ENCODE measurements around the gene MCF2L. TPM values are rescaled to one million over a fixed set of nuclear protein-coding genes. Genes with fewer than 3 reads are reported as not detected.

Gene MCF2L
- total and polyA plus RNA-seq, 10 of the 15 experiments (the other 5 are each of a cell fraction or from before 2014, with no cell fraction given), result 0.06 to 1.1 (median 0.21) TPM; not detected in 2

DNA sequence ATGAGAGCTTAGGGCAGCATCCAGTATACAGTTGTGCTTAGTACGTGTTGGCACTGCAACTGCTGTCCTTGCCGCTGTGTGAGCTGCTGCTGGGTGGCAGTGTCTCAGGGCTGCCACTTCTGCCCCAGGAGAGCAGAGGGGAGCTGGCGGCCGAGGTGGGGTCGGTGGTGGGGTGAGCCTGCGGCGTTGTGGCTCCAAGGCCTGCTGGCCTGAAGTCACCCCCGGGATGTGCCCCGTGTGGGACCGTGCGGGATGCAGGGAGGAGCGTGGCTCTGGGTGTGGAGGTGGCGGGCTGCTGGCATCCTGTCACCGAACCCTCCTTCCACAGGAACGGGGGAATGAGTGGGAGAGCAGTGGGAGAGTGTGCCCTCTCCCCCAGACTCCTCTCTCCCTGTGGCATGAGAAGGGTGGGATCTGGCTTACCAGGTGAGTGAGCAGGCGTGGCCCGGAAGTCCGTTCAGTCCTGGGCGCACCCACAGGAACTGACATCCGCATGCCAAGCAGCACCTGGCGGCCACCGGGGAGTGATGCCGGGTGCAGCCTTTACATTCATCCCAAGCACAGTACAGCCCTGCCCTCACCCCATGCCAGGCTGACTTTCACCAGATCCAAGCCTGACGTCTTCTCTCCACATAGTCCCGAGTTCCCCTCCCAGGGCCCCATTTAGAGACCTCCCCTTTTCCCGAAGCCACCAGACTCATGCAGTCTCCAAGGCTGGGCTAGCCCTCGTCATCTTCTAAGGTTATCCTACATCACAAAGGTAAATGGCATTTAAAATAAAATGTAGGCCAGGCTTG is 26.6 kb downstream of the MCF2L start (continued):
- TF ChIP-seq, protein P1, sequence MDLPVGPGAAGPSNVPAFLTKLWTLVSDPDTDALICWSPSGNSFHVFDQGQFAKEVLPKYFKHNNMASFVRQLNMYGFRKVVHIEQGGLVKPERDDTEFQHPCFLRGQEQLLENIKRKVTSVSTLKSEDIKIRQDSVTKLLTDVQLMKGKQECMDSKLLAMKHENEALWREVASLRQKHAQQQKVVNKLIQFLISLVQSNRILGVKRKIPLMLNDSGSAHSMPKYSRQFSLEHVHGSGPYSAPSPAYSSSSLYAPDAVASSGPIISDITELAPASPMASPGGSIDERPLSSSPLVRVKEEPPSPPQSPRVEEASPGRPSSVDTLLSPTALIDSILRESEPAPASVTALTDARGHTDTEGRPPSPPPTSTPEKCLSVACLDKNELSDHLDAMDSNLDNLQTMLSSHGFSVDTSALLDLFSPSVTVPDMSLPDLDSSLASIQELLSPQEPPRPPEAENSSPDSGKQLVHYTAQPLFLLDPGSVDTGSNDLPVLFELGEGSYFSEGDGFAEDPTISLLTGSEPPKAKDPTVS (IDR thresholded peaks at IDR 0.05; ENCODE audit: low read depth, low read length), result no peak
- no peak for TF ChIP-seq MYC (IDR thresholded peaks at IDR 0.05; ENCODE audit: insufficient read depth, insufficient read length, insufficient replicate concordance, low read length, severe bottlenecking)
- TF ChIP-seq, protein P2, sequence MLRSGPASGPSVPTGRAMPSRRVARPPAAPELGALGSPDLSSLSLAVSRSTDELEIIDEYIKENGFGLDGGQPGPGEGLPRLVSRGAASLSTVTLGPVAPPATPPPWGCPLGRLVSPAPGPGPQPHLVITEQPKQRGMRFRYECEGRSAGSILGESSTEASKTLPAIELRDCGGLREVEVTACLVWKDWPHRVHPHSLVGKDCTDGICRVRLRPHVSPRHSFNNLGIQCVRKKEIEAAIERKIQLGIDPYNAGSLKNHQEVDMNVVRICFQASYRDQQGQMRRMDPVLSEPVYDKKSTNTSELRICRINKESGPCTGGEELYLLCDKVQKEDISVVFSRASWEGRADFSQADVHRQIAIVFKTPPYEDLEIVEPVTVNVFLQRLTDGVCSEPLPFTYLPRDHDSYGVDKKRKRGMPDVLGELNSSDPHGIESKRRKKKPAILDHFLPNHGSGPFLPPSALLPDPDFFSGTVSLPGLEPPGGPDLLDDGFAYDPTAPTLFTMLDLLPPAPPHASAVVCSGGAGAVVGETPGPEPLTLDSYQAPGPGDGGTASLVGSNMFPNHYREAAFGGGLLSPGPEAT (IDR thresholded peaks at IDR 0.05; ENCODE audit: low read depth), result no peak
- TF ChIP-seq HDGF (IDR thresholded peaks at IDR 0.05), result no peak
- TF ChIP-seq ZNF24 (IDR thresholded peaks at IDR 0.05), result no peak
- TF ChIP-seq TBL1XR1 (IDR thresholded peaks at IDR 0.05; ENCODE audit: low read depth, low read length), result no peak
- TF ChIP-seq TARDBP (IDR thresholded peaks at IDR 0.05; ENCODE audit: borderline replicate concordance), result no peak
- TF ChIP-seq IKZF1 (conservative IDR thresholded peaks at IDR 0.05), result no peak
- no peak for TF ChIP-seq CREM (IDR thresholded peaks at IDR 0.05; ENCODE audit: low read depth)
- TF ChIP-seq SIN3A (IDR thresholded peaks at IDR 0.05; ENCODE audit: low read depth, low read length), result no peak
- TF ChIP-seq CBFB (IDR thresholded peaks at IDR 0.05; ENCODE audit: low read depth), result no peak
